ENCODE results near the gene CYBA. TPM values are rescaled to one million over a fixed set of nuclear protein-coding genes. Genes with fewer than 3 reads are reported as not detected.
"Not testable (repeated sequence)": the region's sequence is repeated elsewhere in the genome, so short reads cannot be mapped to it uniquely, and the experiment has no call there.

Gene CYBA
- total and polyA plus RNA-seq, 8 donors, result 38.0 to 135 (median 68.5) TPM

DNA sequence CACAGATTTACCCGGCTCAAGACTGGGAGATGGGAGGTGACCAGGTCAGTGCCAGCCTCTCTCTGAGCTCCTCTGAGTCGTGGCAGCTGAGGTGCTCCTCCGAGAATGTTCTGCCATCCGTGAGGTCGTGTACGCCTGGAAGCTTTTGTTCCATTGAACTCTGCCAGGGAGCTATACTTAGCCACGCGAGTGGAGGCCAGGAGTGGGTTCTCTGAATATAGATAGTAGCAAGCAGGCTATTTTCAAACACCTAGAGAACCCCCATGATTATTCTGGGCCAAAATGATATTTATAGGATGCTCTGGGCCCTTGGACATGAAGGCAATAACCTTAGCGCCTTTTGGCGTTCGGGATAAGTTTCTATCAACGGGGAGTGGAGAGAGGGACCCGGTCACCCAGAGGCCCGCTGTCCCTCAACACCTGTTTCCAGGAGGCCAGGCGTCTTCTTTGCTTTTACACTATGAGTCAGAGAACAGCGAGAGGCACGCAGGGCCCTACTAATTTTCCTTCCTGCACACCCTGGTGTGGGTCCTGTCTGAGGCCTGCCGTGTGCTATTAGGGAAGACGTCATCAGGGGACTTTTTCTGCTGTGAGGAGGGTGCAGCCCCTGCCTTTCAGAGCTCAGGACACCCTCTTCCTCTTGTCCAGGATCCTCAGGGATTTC is 23.0 kb upstream of the CYBA start:
- H3K27ac ChIP-seq, result no peak overlapping the region
- no peak for FAIRE-seq
- ATAC-seq, result no peak
- H3K36me3 ChIP-seq, result no peaks in the 10 kb centered on the region
- H3K4me3 ChIP-seq, result no peak overlapping the region
- no peaks in the 10 kb centered on the region for H3K9me3 ChIP-seq
- 85 to 88% methylated on average over 19 of the region's 19 CpGs for WGBS, 2 donors
- DNase-seq, result no peak
- TF ChIP-seq, protein P1, sequence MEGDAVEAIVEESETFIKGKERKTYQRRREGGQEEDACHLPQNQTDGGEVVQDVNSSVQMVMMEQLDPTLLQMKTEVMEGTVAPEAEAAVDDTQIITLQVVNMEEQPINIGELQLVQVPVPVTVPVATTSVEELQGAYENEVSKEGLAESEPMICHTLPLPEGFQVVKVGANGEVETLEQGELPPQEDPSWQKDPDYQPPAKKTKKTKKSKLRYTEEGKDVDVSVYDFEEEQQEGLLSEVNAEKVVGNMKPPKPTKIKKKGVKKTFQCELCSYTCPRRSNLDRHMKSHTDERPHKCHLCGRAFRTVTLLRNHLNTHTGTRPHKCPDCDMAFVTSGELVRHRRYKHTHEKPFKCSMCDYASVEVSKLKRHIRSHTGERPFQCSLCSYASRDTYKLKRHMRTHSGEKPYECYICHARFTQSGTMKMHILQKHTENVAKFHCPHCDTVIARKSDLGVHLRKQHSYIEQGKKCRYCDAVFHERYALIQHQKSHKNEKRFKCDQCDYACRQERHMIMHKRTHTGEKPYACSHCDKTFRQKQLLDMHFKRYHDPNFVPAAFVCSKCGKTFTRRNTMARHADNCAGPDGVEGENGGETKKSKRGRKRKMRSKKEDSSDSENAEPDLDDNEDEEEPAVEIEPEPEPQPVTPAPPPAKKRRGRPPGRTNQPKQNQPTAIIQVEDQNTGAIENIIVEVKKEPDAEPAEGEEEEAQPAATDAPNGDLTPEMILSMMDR (IDR thresholded peaks at IDR 0.05), result no peak
- intact Hi-C loops (cut with DNase I), result no loop called here
- H3K27me3 ChIP-seq, result no peaks in the 10 kb centered on the region
- no peaks in the 10 kb centered on the region for H3K4me1 ChIP-seq

DNA sequence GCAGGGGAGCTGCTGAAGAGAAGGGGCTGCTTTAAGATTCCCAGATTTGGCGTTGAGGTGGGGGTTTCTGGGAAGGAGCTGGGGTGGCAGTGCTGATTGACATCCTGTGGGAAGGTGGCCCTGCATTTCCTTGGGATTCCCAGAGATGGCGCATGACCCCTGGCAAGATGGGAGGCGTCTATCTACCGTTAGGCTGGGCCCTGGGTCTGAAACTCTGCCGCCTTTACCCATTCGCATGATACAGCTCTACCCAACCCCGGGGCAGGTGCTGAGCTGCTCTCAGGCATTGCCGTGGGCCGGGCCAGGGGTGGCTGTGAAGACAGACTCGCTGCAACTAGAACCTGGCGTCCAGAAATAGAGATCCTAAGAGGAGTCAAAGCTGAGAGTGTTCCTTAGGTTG is 21.9 kb upstream of the CYBA start:
- intact Hi-C loops (cut with DNase I), result no loop called here
- Histone ChIP-seq H3K27ac (no peak overlapping the region), H3K27me3 (no peaks in the 10 kb centered on the region), H3K36me3 (no peaks in the 10 kb centered on the region), H3K4me1 (no peaks in the 10 kb centered on the region), H3K4me3 (no peak overlapping the region), H3K9me3 (no peaks in the 10 kb centered on the region)
- FAIRE-seq, result no peak
- 45 to 53% methylated on average over 11 of the region's 11 CpGs for WGBS, 2 donors
- TF ChIP-seq, protein P1 (IDR thresholded peaks at IDR 0.05), result no peak
- ATAC-seq, result peak in 3 of 4 donors; percentile 48 to 70 (median 49)
- DNase-seq, result peak in 1 of 6 donors; percentile 41

DNA sequence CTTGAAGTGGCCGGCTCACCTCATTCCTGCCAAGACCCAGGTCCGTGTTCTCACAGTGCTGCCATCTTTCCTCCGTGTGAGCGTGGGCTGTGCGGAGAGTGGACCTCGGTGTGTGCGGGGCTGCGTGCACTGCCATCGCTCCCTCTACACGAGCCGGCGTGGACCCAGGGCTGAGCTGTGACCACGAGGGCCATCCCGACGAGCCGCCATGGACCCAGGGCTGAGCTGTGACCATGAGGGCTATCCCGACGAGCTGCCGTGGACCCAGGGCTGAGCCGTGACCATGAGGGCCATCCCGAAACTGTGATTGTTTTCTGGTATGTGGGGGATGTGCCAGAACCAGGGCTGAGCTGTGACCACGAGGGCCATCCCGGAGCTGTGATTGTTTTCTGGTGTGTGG is 21.0 kb upstream of the CYBA start:
- no peaks in the 10 kb centered on the region for H3K36me3 ChIP-seq
- no peak overlapping the region for H3K4me3 ChIP-seq
- TF ChIP-seq, protein P1 (IDR thresholded peaks at IDR 0.05), result no peak
- H3K27ac ChIP-seq, result no peak overlapping the region
- H3K4me1 ChIP-seq, result no peaks in the 10 kb centered on the region
- no peak for FAIRE-seq
- intact Hi-C loops (cut with DNase I), result no loop called here
- no peak for ATAC-seq
- 85 to 90% methylated on average over 23 of the region's 23 CpGs for WGBS, 2 donors
- H3K27me3 ChIP-seq, result no peaks in the 10 kb centered on the region
- peak in 1 of 6 donors; percentile 44 for DNase-seq
- H3K9me3 ChIP-seq, result no peaks in the 10 kb centered on the region

DNA sequence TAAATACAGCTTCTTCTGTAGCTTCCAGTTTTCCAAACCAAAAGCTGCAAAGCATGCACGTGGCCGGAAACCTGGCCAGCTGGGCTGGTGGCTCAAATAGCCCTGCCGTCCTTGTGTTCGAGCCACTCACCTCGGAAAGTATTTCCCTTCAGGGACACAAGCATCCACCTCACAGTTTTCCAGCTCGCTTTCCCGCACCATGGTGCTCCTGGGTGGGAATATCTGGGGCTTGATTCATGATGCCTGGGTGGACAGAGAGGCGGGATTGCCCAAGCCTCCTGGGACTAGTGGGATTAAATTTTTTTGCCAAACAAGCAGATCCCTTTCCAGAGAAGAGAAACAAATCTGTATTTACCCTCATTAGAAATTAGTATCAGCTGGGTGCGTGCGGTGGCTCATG is 19.1 kb upstream of the CYBA start:
- no peaks in the 10 kb centered on the region for H3K9me3 ChIP-seq
- TF ChIP-seq, protein P1 (IDR thresholded peaks at IDR 0.05), result no peak
- H3K4me3 ChIP-seq, result no peak overlapping the region
- FAIRE-seq (no peak), ATAC-seq (no peak), DNase-seq (peak in 1 of 6 donors; percentile 18)
- H3K27me3 ChIP-seq, result no peaks in the 10 kb centered on the region
- no peaks in the 10 kb centered on the region for H3K36me3 ChIP-seq
- no peak overlapping the region for H3K27ac ChIP-seq
- WGBS, 2 donors, result 61 to 71% methylated on average over 10 of the region's 10 CpGs
- peaks cover 0 to 6% (median 0%) of the 10 kb centered on the region in 3 donors for H3K4me1 ChIP-seq
- intact Hi-C loops (cut with DNase I), result no loop called here

DNA sequence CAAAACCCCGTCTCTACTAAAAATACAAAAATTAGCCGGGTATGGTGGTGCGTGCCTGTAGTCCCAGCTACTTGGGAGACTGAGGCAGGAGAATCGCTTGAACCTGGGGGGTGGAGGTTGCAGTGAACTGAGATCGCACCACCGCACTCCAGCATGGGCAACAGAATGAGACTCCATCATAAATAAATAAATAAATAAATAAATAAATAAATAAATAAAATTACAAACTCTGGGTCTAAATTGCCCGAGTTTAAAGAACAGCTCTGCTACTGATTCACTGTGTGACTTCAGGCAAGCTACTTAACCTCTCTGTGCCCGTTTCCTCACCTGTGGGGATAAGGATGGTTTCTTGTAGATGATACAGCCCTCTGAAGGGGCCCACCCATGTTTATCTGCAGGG is 18.6 kb upstream of the CYBA start:
- FAIRE-seq; H3K4me3 ChIP-seq; H3K36me3 ChIP-seq; H3K27me3 ChIP-seq; H3K9me3 ChIP-seq; ATAC-seq; DNase-seq; intact Hi-C loops (cut with DNase I); H3K27ac ChIP-seq: not testable (repeated sequence)
- 91 to 93% methylated on average over 8 of the region's 8 CpGs for WGBS, 2 donors
- H3K4me1 ChIP-seq, result peaks cover 0 to 11% (median 0%) of the 10 kb centered on the region in 3 donors

Measured in pancreas (tissue), 10 donors.